Hepatocyte (in vitro differentiated cells): ENCODE data around the gene SLC25A21.

ENCODE experiments used
- EZH2 ChIP-seq: fragments of 200-600 bp; sonication (generic); IDR thresholded peaks from 2 replicates; pipeline ENCODE4 v1.6.1; 2016; ENCODE audit warnings: antibody characterized with exemption, mild to moderate bottlenecking, borderline replicate concordance
- EZH2phosphoT487 ChIP-seq: fragments of 200-600 bp; sonication (generic); IDR thresholded peaks from one replicate; pipeline ENCODE4 v1.6.1; 2018; ENCODE audit warnings: antibody characterized with exemption, mild to moderate bottlenecking, low read depth, moderate library complexity; ENCODE audit not compliant: unreplicated experiment, severe bottlenecking
- TF ChIP-seq, protein P1 (sequence below): fragments of 200-600 bp; sonication (generic); IDR thresholded peaks from 2 replicates; pipeline ENCODE4 v1.5.1; 2016; ENCODE audit warnings: antibody characterized with exemption, mild to moderate bottlenecking; ENCODE audit not compliant: poor library complexity

GRCh38 chr14:37172936-37173614 lies 669 bp upstream of the SLC25A21 start:
- TF ChIP-seq, protein P1, sequence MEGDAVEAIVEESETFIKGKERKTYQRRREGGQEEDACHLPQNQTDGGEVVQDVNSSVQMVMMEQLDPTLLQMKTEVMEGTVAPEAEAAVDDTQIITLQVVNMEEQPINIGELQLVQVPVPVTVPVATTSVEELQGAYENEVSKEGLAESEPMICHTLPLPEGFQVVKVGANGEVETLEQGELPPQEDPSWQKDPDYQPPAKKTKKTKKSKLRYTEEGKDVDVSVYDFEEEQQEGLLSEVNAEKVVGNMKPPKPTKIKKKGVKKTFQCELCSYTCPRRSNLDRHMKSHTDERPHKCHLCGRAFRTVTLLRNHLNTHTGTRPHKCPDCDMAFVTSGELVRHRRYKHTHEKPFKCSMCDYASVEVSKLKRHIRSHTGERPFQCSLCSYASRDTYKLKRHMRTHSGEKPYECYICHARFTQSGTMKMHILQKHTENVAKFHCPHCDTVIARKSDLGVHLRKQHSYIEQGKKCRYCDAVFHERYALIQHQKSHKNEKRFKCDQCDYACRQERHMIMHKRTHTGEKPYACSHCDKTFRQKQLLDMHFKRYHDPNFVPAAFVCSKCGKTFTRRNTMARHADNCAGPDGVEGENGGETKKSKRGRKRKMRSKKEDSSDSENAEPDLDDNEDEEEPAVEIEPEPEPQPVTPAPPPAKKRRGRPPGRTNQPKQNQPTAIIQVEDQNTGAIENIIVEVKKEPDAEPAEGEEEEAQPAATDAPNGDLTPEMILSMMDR, result no peak
- TF ChIP-seq EZH2phosphoT487, result no peak
- TF ChIP-seq EZH2, result no peak
